GM19099 (cell line): Measurements from ENCODE around the gene RPS2.

ENCODE experiments used
- POLR2A ChIP-seq: IDR thresholded peaks from 3 replicates; pipeline ENCODE4 v1.6.1; 2011; ENCODE audit warnings: low read depth; ENCODE audit not compliant: insufficient read length; ENCODE audit errors: extremely low read depth

Gene RPS2

GRCh38 chr16:2002406-2003230 lies 38.0 kb upstream of the RPS2 start:
- TF ChIP-seq POLR2A: no peak

GRCh38 chr16:2001456-2002355 lies 37.1 kb upstream of the RPS2 start:
- no peak for TF ChIP-seq POLR2A

GRCh38 chr16:2001035-2001434 lies 36.4 kb upstream of the RPS2 start:
- no peak for TF ChIP-seq POLR2A

GRCh38 chr16:1999866-2000514 lies 35.4 kb upstream of the RPS2 start:
- no peak for TF ChIP-seq POLR2A

- no peak for TF ChIP-seq POLR2A
Measured at GRCh38 chr16:1998852-1999801, 34.5 kb upstream of the RPS2 start.

- no peak for TF ChIP-seq POLR2A
Measured at GRCh38 chr16:1998360-1998835, 33.8 kb upstream of the RPS2 start.

GRCh38 chr16:1997494-1998359 lies 33.1 kb upstream of the RPS2 start:
- TF ChIP-seq POLR2A: no peak

GRCh38 chr16:1993731-1994131 lies 29.1 kb upstream of the RPS2 start:
- TF ChIP-seq POLR2A: no peak

GRCh38 chr16:1992704-1993317 lies 28.2 kb upstream of the RPS2 start:
- no peak for TF ChIP-seq POLR2A

- peak; percentile 75 for TF ChIP-seq POLR2A
Measured at GRCh38 chr16:1991948-1992703, 27.5 kb upstream of the RPS2 start.

- TF ChIP-seq POLR2A: no peak
Measured at GRCh38 chr16:1991588-1991947, 26.9 kb upstream of the RPS2 start.

GRCh38 chr16:1991135-1991551 lies 26.5 kb upstream of the RPS2 start:
- peak; percentile 67 for TF ChIP-seq POLR2A
